ENCODE results near the gene SHISAL1. TPM values are rescaled to one million over a fixed set of nuclear protein-coding genes. Genes with fewer than 3 reads are reported as not detected.

Gene SHISAL1
- total RNA-seq, 1 experiment from 2014 or later = 2.9 TPM

DNA sequence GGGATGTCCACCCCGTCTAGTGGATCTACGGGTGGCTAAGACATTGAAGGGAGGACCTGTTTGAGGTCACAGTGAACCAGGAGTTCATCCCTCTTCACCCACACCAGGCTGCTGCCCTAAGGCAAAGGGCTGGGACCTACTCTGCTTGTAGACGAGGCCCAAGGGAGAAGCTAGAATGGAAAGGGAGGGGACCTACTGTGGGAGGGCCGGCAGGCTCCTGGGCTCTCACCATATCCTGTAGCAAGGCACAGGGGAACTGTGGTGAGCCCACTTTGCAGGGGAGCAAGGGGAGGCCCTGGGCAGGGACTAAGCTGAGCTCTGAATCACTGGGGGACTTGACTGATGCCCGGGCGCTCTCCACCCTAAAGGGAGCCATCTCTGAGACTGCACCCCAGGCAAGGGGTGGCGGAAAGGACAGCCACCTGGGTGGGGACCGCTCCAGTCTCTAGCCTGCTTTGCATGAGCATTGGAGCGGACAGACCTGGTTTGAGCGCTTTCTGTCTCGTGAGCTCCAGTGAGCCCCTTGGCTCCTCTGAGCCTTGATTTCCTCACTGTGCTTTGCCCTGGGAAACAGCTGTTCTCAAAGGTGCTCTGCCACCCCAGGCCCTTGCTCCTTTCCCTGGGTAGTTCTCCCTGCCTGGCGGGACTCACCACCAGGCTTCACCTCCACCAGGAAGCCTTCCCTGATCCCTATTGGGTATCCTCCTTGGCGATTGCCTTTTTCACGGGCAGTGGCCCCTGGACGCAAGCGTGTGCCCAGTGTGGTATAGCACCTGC is 107.8 kb downstream of the SHISAL1 start:
- H3K4me3 Mint-ChIP-seq = no peak overlapping the region
- peaks cover 0 to 8% of the 10 kb centered on the region in 2 experiments; a peak in 2 of 5 replicates for H3K9me3 Mint-ChIP-seq
- no CpG with 5 or more reads among the region's 16 CpGs for WGBS (ENCODE audit: extremely low coverage, insufficient read length, low lambda C conversion rate)

More for the DNA sequence above, 107.8 kb downstream of the SHISAL1 start:
- peaks cover 0 to 3% (median 0%) of the 10 kb centered on the region in 3 experiments; a peak in 2 of 7 replicates for H3K36me3 Mint-ChIP-seq (ENCODE audit: insufficient read depth in 1 of 3, low read depth in 3 of 3)
- Histone ChIP-seq H2BK15ac (ENCODE audit: low read depth, low read length) (no peak overlapping the region), H4K91ac (ENCODE audit: insufficient read length, low read depth, low read length) (no peak overlapping the region), H3K4me1 (ENCODE audit: insufficient read depth, low read length) (no peaks in the 10 kb centered on the region), H2AK5ac (ENCODE audit: insufficient read length, low read length) (no peak overlapping the region), H3K56ac (ENCODE audit: insufficient read length, low read depth, low read length) (no peak overlapping the region), H3K18ac (ENCODE audit: insufficient read length, low read depth, low read length) (no peak overlapping the region), H2BK5ac (ENCODE audit: insufficient read length, low read length) (no peak overlapping the region), H2BK12ac (ENCODE audit: insufficient read length, low read depth, low read length) (no peak overlapping the region), H3K9ac (ENCODE audit: extremely low read depth, insufficient read length, low read length) (no peak overlapping the region), H3K79me1 (ENCODE audit: insufficient read depth, low read depth, low read length, poor library complexity, severe bottlenecking) (no peaks in the 10 kb centered on the region), H3K23ac (ENCODE audit: insufficient read length, low read depth, low read length) (no peak overlapping the region), H3K27ac (ENCODE audit: insufficient read length, low read depth, low read length) (no peak overlapping the region), H3K14ac (ENCODE audit: insufficient read depth, low read length) (no peak overlapping the region; the same call in 1 of the 2 replicates), H3T11ph (ENCODE audit: low read length) (no peak overlapping the region), H4K20me1 (ENCODE audit: control insufficient read depth, insufficient read depth, insufficient read length) (no peaks in the 10 kb centered on the region), H3K4me2 (ENCODE audit: insufficient read depth, insufficient read length, low read length) (no peak overlapping the region), H2BK120ac (ENCODE audit: low read depth, low read length, poor library complexity, severe bottlenecking) (no peak overlapping the region), H2AFZ (ENCODE audit: low read length) (no peak overlapping the region), H4K5ac (ENCODE audit: insufficient read length, low read depth, low read length) (no peak overlapping the region), H4K8ac (replicated peaks; ENCODE audit: insufficient read length, low read depth, low read length) (no peak overlapping the region), H3K23me2 (ENCODE audit: insufficient read length, low read depth, low read length, poor library complexity, severe bottlenecking) (no peaks in the 10 kb centered on the region), H3K4ac (ENCODE audit: low read depth, low read length) (no peak overlapping the region), H3K9me3 (ENCODE audit: control insufficient read depth, low read depth, low read length) (no peaks in the 10 kb centered on the region), H2BK20ac (ENCODE audit: low read depth, low read length, poor library complexity, severe bottlenecking) (no peak overlapping the region), H3K79me2 (ENCODE audit: insufficient read depth, low read length) (no peaks in the 10 kb centered on the region), H3K27me3 (ENCODE audit: insufficient read depth, low read length) (no peaks in the 10 kb centered on the region)
- TF ChIP-seq, protein P1, sequence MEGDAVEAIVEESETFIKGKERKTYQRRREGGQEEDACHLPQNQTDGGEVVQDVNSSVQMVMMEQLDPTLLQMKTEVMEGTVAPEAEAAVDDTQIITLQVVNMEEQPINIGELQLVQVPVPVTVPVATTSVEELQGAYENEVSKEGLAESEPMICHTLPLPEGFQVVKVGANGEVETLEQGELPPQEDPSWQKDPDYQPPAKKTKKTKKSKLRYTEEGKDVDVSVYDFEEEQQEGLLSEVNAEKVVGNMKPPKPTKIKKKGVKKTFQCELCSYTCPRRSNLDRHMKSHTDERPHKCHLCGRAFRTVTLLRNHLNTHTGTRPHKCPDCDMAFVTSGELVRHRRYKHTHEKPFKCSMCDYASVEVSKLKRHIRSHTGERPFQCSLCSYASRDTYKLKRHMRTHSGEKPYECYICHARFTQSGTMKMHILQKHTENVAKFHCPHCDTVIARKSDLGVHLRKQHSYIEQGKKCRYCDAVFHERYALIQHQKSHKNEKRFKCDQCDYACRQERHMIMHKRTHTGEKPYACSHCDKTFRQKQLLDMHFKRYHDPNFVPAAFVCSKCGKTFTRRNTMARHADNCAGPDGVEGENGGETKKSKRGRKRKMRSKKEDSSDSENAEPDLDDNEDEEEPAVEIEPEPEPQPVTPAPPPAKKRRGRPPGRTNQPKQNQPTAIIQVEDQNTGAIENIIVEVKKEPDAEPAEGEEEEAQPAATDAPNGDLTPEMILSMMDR (conservative IDR thresholded peaks at IDR 0.05) = no peak
- peaks cover 0 to 4% of the 10 kb centered on the region in 2 experiments; a peak in 2 of 4 replicates for H3K4me1 Mint-ChIP-seq
- H3K27me3 Mint-ChIP-seq (ENCODE audit: low read depth) = peaks cover 8% of the 10 kb centered on the region
- H3K27ac Mint-ChIP-seq = no peak overlapping the region; a peak in 2 of 7 replicates
- no peak for DNase-seq
